CMK (cell line): Measurements from ENCODE around the gene DOK1.
"Not testable (repeated sequence)": the region's sequence is repeated elsewhere in the genome, so short reads cannot be mapped to it uniquely, and the experiment has no call there.

Experiments
- DNase-seq: peaks from one replicate; pipeline ENCODE4 v3.0.0-alpha.2; 2010; ENCODE audit warnings: low read depth

DOK1 gene

DNA sequence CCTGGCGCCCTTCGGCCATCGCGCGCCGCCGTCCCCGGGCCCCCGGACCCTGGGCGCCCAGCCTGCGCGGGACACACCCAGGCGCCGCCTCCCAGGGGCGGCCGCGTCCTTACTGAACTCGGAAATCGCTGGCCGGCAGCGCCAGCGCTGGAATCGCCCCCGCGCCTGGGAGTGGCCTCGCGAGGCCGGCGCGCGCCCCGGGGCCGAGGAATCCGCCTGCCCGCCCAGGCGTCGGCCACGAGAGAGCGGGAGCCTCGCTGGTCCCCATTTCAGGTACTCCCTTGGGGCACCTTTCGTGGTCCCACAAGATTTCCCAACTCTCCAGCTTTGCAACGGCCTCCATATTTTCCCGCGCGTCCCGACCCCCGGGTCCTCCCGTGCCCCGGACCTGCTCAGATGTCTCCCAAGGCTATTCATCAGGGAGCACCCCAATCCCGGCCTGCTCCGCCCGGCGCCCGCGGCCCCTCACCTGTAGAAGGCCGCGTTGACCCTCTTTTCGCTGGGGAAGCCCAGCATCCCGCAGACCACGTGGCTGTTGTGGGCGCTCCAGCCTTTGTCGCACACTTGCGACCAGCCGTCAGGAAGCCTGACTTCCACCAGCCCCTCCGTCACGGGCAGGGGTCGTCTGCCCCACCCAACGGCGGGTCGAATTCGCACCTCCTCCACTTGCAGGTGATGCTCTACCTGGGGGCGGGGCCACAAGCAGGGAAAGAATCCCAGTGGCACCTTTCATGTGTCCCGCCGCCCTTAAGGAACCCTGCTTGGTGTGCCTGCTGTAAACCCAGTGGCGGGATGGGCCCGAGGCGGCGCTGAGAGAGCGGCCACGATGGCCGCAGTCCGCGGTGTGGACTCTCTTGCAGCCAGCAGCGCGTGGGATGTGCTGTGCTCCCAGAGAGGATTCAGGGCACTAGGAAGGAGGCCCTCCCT, 5.4 kb upstream of the DOK1 start:
- no peak for DNase-seq

DNA sequence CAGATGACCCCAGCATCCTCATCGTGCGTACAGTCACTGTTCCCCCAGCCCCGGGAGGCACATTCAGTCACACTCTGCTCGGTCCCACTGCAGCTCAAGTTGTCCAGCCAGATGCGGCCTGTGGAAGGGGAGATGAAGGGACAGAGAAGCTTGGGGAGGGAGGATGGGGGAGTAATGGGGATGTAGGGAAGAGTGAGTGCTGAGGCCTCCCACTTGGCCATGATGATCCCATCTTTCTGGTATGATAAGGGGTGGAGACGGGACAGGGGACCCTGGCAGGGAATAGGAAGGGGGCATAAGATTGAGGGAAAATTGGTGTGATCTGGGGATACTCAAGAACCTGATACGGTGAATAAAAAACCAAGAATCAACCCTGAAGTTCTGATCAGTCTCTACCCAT, 4.3 kb upstream of the DOK1 start:
- DNase-seq, result no peak

GRCh38 chr2:74551530-74551929, 3.0 kb upstream of the DOK1 start:
- DNase-seq, result no peak

DNA sequence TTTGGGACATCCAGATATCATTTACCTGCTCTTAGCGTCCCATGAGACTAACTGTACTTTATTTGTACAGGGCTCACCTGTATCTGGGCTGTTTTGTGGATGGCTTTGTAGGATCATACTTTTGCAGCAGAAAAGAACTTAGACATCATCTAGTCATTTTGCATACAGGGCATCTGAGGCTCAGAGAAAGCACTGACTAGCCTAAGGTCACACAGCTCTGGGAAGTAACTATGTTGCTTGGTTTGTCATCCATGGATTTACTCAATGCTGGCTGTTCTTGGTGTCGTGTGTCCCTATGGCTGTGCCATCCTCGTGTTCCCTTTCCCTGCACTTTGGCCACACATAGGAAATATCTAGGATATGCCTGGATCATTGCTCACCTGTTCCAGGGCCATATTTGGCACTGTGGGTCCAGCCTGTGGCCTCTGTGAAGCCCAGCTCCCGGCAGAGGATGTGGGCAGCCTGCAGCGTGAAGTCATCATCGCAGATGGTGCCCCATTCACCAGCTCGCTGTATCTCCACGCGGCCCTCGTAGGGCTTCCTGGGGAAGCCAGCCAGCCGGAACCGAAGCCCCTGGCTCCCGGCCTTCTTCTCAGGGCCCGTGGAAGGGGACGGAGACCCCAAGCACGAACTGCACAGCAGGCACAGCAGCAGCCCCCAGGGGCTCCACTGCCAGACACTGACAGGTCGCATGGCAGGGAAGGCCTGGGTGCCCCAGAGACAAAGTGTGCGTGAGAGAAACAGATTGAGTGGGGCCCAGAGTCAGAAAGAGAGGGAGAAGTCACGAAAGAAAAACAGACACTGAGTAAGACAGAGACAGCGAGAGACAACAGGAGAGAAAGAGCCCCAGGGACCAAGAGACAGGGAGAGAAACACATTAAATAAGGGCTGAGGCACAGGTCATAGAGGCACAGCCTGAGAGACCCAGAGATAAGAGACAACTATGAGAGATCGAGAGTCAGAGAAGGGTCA, 2.3 kb upstream of the DOK1 start:
- DNase-seq, result no peak

DNA sequence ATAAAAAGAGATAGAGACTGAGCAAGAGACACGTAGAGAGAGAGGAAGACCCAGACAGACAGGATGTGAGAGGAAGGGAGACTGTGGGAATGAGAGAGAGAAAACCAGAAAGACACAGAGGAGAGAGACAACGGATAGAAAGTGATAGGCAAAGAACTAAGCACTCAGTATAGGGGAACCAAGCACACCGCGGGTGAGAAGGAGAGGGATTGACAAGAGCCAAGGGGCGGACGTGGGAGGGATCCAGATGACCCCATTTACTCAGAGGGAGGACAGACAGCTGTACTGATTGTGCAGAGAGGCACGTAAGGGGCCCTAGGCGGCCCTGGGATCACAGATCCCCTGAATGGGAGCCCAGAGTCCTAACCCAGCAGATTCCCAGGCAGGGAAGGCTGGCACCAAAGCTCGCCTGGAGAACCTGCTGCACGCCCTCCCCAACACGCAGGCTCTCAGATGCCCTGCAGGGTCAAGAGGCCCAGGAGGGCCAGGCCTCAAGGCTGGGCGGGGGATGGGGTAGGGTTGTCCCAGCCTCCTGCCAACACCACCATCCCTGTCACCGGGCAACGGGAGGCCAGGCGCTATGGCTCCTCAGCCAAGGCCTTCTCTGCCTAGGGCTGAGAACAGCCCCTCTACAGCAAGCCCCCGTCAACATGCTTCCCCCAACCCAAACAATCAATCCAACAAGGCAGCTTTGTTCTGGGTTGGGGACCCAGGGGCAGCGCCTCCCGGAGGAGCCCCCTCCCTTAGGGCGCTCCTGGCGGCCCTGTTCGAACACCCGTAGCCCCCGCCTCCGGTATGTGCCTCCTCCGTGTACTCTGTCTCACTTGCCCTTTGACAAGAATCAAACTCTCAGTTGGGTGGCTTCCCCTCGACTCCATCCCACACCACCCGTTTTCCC, 1.4 kb upstream of the DOK1 start:
- no peak for DNase-seq

GRCh38 chr2:74554820-74555531, 456 bp downstream of the DOK1 start:
- DNase-seq, result no peak

DNA sequence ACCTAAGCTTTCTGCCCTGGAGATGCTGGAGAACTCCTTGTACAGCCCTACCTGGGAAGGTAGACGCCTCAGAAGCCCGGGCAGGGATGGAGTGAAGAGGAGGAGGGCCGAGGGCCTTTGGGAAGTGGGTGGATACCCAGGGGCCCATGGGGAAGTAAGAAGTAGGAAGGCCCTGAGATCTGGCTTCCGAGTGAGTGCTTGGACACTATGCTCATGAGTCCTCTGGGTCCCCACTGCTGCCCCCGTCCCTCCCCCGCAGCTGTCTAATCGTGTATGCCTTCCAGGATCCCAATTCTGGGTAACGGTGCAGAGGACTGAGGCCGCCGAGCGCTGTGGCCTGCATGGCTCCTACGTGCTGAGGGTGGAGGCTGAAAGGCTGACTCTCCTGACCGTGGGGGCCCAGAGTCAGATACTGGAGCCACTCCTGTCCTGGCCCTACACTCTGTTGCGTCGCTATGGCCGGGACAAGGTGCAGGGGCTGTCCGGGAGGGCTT, 1.1 kb downstream of the DOK1 start:
- no peak for DNase-seq

DNA sequence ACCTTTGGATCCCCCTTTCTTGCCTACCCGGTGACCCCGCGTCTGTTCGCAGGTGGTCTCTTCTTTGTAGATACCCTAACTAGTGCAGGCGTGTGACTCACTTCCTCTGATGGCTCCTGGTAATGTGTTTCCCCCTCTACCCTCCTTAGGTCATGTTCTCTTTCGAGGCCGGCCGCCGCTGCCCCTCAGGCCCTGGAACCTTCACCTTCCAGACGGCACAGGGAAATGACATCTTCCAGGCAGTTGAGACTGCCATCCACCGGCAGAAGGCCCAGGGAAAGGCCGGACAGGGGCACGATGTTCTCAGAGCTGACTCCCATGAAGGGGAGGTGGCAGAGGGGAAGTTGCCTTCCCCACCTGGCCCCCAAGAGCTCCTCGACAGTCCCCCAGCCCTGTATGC, 1.6 kb downstream of the DOK1 start:
- no peak for DNase-seq

DNA sequence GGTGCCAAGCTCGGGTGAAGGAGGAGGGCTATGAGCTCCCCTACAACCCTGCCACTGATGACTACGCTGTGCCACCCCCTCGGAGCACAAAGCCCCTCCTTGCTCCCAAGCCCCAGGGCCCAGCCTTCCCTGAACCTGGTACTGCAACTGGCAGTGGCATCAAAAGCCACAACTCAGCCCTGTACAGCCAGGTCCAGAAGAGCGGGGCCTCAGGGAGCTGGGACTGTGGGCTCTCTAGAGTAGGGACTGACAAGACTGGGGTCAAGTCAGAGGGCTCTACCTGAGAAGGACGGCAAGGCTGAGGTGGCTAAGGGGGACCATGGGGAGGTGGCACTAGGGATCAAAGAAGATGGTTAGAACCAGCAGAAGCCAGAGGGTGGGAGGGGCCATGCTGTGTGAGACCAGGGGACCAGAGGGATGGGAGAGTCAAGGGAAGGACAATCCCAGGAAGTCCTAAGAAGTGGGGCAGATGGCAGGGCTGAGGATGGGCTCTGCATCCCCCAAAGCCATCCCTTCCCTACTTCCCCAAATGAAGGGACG, 2.4 kb downstream of the DOK1 start:
- no peak for DNase-seq

GRCh38 chr2:74558284-74559230, 4.0 kb downstream of the DOK1 start:
- DNase-seq, result no peak

- DNase-seq, result no peak
These were observed 5.4 kb downstream of the DOK1 start for GRCh38 chr2:74559912-74560311.

DNA sequence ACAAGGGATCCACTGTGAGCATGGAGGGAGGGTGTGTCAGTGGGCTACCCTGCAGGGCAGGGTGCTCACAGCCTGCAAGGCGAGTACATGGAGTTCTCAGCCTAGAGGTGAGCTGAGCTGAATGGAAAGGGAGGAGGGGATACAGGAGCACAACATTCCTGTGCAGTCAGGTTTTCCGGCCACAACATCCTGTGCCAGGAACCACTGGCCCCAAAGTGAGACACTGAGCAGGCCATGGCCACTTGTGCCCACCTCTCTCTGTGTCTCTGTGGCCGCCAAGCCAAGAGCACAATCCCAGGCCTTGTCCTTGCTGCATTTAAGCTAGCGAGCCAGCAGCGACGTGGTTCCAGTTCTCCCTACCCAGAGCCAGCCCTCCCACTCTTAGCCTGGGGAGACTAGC, 6.1 kb downstream of the DOK1 start:
- no peak for DNase-seq

GRCh38 chr2:74561022-74561421, 6.5 kb downstream of the DOK1 start:
- not testable (repeated sequence) for DNase-seq

DNA sequence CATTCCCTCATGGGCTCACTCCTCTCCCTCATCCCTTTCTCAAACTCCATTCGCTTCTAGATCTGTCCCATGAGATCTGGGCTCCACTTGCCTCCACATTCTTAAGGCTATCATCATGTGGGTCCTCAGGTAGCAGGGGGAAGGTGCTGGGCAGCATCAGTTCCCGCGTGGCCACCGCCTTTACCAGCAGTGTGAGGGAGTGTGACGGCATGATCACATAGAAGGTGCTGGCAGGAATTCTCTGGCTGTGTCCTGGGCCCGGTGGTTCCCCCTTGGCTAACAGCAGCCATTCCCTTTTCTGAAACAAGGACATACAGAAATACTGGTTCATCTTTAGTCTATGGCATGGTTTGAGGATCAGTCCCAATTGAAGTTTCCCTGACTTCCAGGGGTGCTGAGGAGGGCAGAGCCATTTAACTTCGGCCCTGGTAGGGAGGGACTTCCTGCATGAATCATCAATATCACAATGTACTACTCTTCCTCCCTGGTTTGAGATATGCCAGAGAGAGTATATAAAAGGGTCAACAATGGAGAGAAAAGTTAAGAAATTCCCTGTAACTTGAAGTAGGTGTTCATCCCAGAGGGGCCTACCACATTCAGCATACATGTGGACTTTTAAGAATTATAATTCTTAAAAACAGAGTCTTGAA, 7.7 kb downstream of the DOK1 start:
- DNase-seq, result no peak

DNA sequence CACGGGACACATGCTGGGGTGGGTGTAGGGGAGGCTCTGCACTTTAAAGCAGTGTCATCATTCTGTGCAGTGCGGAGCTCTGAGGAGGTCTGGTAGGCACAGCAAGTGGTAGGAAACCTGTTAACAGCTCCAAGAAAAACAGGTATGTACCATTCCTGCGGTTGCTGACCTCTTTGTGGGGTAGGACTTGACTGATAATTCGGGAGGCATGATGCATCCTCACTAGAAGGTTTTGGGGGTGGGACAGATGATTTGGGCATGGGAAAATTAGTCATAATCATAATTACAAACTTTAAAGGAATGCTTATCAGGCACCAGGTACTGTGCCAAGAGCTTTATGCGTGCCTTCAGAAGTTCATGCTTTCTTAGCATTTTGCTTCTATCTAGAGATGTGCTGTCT, 9.7 kb downstream of the DOK1 start:
- no peak for DNase-seq

DNA sequence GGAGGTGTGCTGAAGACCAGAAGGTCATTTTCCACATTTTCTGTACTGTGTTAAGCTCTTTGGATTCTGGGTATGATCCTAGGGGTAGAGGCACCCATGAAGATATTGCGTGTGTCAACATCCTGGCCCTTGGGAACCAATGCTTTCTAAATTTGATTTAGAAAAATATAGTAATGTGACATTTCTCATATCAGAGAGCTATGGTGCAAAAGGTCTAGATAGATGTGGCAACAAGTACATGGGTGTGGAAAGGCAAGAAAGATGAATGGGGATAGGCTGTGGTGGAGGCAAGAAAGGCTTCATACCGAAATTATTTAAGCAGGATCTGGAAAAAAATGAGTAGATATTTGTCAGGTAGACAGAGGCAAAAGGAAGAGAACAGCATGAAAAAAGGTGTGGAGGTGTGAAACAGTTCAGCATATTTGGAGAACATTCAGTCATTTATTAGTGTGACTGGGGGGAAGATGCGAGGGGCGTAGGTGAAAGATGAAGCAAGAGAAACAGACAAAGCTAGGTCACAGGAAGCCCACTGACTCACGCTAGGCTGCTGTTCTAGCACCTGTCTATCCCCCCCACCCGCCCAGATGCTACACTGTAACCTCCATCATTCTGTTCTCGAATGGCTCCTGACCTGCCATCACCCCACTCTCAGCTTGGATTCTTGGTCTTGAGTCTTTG, 11.7 kb downstream of the DOK1 start:
- no peak for DNase-seq

DNA sequence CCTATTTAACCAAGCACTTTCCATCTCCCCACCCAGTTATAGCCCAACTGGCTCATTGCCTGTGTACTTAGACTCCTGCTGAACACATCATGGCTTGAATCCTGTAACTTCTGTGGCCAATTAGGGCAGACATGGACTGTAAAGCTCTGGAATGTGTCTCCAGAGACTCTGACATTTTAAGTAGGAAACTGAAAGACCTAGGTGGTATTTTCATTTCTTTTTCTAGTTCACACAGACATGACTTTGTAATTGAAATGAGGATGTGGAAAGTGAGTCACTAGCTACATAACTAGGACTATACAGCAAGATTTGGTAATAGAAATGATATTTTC, 12.2 kb downstream of the DOK1 start:
- DNase-seq, result no peak

- DNase-seq, result no peak
These were observed 13.4 kb downstream of the DOK1 start for GRCh38 chr2:74567881-74568280.

- no peak for DNase-seq
These were observed 15.2 kb downstream of the DOK1 start for GRCh38 chr2:74569686-74570085.
